Adrenal gland (tissue), 5 donors: ENCODE measurements around the gene TNFSF11.

ENCODE experiments used
- POLR2A ChIP-seq, 2 donors: fragments of 450-650 bp; IDR thresholded peaks; one replicate each; pipeline ENCODE4 v1.6.1; 2017; ENCODE audit warnings: antibody characterized with exemption in 2 of 2, mild to moderate bottlenecking in 2 of 2, moderate library complexity in 1 of 2
- TF ChIP-seq, protein P1 (sequence below), 6 experiments: fragments of 450-650 bp in 4 of 6; fragments of 200-600 bp in 2 of 6; sonication (generic) in 1 of 6; IDR thresholded peaks; 1 replicate in 5 of 6; 2 replicates in 1 of 6; pipeline versions ENCODE4 v1.5.1 to v1.8.0; 2016 to 2021; ENCODE audit warnings: antibody characterized with exemption in 6 of 6, mild to moderate bottlenecking in 2 of 6, moderate library complexity in 1 of 6
- donor health status: DM: no; HTN: no; CAD: no.

- TF ChIP-seq, protein P1, sequence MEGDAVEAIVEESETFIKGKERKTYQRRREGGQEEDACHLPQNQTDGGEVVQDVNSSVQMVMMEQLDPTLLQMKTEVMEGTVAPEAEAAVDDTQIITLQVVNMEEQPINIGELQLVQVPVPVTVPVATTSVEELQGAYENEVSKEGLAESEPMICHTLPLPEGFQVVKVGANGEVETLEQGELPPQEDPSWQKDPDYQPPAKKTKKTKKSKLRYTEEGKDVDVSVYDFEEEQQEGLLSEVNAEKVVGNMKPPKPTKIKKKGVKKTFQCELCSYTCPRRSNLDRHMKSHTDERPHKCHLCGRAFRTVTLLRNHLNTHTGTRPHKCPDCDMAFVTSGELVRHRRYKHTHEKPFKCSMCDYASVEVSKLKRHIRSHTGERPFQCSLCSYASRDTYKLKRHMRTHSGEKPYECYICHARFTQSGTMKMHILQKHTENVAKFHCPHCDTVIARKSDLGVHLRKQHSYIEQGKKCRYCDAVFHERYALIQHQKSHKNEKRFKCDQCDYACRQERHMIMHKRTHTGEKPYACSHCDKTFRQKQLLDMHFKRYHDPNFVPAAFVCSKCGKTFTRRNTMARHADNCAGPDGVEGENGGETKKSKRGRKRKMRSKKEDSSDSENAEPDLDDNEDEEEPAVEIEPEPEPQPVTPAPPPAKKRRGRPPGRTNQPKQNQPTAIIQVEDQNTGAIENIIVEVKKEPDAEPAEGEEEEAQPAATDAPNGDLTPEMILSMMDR (IDR thresholded peaks at IDR 0.05): no peak
- no peak for TF ChIP-seq POLR2A (IDR thresholded peaks at IDR 0.05)
These were observed 59.5 kb downstream of the TNFSF11 start for GRCh38 chr13:42633495-42633894.
